ENCODE results near the gene C1QA.

The C1QA gene

DNA sequence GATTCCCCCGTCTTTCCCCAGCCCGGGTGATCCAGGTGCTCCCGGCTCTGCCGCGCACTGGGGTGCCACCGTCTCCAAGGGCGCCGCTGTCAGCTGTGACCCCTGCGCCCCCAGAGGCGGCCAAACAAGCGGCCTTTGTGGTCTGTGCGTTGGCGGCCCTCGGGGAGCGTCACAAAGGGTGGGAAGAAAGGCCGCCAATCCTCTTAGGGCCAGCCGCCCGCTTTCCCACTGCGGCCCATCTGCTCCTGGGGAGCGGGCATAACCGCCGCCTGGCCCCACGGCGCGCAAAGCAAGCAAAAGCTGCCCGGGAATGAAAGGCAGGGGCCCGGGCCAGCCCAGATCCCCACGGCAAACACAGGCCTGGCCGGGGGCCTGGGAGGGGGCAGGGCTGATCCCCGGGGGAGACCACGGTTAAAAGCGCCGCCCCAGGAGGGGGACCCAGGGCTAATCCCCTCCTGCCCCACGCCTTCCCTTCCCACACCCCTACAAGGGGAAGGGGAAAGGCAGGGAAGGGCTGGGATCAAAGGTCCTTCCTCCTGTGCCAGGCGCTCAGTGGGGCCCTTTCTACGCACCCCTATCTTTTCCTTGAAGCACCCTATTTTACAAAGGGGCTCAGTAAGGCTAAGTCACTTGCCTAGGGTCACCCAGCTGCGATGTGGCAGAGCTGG is 40.6 kb downstream of the C1QA start:
- FAIRE-seq (no peak), DNase-seq (ENCODE audit: insufficient read length, low spot score) (no peak)
- TF ChIP-seq POU2F2 (IDR thresholded peaks at IDR 0.05; ENCODE audit: low read depth, low read length) (no peak), SPI1 (IDR thresholded peaks at IDR 0.05; ENCODE audit: low read depth, low read length) (no peak), POLR2A (IDR thresholded peaks at IDR 0.05; ENCODE audit: low read depth, low read length) (no peak), POLR2AphosphoS5 (IDR thresholded peaks at IDR 0.05; ENCODE audit: low read depth, low read length) (no peak)

GRCh38 chr1:22677931-22678896 is 41.8 kb downstream of the C1QA start:
- FAIRE-seq (peak; percentile 74), DNase-seq (ENCODE audit: insufficient read length, low spot score) (no peak)
- no peak for TF ChIP-seq SPI1 (IDR thresholded peaks at IDR 0.05; ENCODE audit: low read depth, low read length)
- TF ChIP-seq POLR2A (IDR thresholded peaks at IDR 0.05; ENCODE audit: low read depth, low read length): no peak
- no peak for TF ChIP-seq POLR2AphosphoS5 (IDR thresholded peaks at IDR 0.05; ENCODE audit: low read depth, low read length)
- no peak for TF ChIP-seq PAX5 (IDR thresholded peaks at IDR 0.05; ENCODE audit: insufficient read depth, low read length, severe bottlenecking)
- TF ChIP-seq TAF1 (IDR thresholded peaks at IDR 0.05; ENCODE audit: low read depth, low read length): no peak
- no peak for TF ChIP-seq POU2F2 (IDR thresholded peaks at IDR 0.05; ENCODE audit: low read depth, low read length)

- no peak for FAIRE-seq
- TF ChIP-seq POLR2A (IDR thresholded peaks at IDR 0.05; ENCODE audit: low read depth, low read length) (no peak), TAF1 (IDR thresholded peaks at IDR 0.05; ENCODE audit: low read depth, low read length) (no peak), POLR2AphosphoS5 (IDR thresholded peaks at IDR 0.05; ENCODE audit: low read depth, low read length) (no peak), SPI1 (IDR thresholded peaks at IDR 0.05; ENCODE audit: low read depth, low read length) (no peak), POU2F2 (IDR thresholded peaks at IDR 0.05; ENCODE audit: low read depth, low read length) (no peak), PAX5 (IDR thresholded peaks at IDR 0.05; ENCODE audit: insufficient read depth, low read length, severe bottlenecking) (no peak)
- no peak for DNase-seq (ENCODE audit: insufficient read length, low spot score)
Observed at GRCh38 chr1:22680726-22681125, 44.3 kb downstream of the C1QA start.

DNA sequence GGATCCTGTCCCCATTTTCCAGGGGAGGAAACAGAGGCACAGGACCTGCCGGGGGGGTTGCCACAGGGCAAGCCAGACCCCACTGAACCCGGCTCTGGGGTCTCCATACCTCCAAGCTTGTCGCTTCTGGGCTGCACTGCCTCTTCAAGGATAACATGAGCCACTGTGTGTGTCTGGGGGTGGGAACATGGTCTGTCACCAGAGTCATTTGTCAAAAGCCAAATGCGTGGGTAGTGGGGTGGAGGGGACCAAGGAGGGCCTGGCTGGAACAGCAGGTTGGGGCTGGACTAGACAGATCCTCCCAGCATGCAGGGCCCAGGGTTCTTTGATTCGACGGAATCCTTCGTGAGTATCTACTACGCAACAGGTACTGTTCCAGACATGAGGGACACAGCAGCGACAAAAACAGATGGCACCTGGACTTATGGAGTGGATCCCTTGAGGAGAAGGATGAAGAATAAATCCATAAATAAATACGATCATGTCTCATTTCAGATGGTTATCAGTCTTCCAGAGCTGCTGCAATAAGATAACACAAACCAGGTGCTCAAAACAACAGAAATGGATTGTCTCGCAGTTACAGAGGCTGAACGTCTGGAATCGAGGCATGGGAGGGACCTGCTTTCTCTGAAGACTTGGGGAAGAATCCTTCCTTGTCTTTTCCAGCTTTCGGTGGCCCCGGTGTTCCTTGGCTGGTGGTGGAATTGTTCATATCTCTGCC is 45.3 kb downstream of the C1QA start:
- no peak for TF ChIP-seq POLR2A (IDR thresholded peaks at IDR 0.05; ENCODE audit: low read depth, low read length)
- TF ChIP-seq SPI1 (IDR thresholded peaks at IDR 0.05; ENCODE audit: low read depth, low read length): no peak
- no peak for TF ChIP-seq POU2F2 (IDR thresholded peaks at IDR 0.05; ENCODE audit: low read depth, low read length)
- no peak for TF ChIP-seq POLR2AphosphoS5 (IDR thresholded peaks at IDR 0.05; ENCODE audit: low read depth, low read length)
- no peak for FAIRE-seq

GRCh38 chr1:22683547-22683946 is 47.1 kb downstream of the C1QA start:
- no peak for DNase-seq (ENCODE audit: insufficient read length, low spot score)
- FAIRE-seq: no peak
- TF ChIP-seq POLR2A (IDR thresholded peaks at IDR 0.05; ENCODE audit: low read depth, low read length) (no peak), POLR2AphosphoS5 (IDR thresholded peaks at IDR 0.05; ENCODE audit: low read depth, low read length) (no peak), POU2F2 (IDR thresholded peaks at IDR 0.05; ENCODE audit: low read depth, low read length) (no peak), PAX5 (IDR thresholded peaks at IDR 0.05; ENCODE audit: insufficient read depth, low read length, severe bottlenecking) (no peak), SPI1 (IDR thresholded peaks at IDR 0.05; ENCODE audit: low read depth, low read length) (no peak), TAF1 (IDR thresholded peaks at IDR 0.05; ENCODE audit: low read depth, low read length) (no peak)

More for the DNA sequence above, 45.3 kb downstream of the C1QA start:
- no peak for DNase-seq (ENCODE audit: insufficient read length, low spot score)

DNA sequence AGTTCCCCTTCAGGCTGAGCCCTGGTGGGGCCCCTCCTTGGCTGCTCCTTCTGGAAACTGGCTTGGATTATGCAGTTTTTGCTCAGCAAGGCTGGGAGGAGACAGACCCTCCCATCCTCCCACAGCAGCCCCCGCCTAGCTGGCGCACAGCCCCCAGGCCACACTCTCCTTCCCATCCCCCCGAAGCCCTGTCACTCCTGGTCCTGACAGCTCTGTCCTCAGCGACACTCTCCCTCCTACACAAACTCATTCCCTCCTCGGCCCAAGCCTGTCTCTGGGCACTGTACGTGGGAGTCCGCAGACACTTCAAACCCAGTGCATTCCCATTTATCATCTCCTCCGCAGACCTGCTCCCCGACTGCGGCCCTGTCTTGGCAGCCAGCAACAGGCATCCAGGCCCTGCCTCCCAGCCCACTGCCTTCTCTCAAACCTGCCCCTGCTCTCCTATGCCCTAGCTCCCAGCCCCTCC is 49.2 kb downstream of the C1QA start:
- no peak for FAIRE-seq
- TF ChIP-seq POLR2A (IDR thresholded peaks at IDR 0.05; ENCODE audit: low read depth, low read length): no peak
- TF ChIP-seq POLR2AphosphoS5 (IDR thresholded peaks at IDR 0.05; ENCODE audit: low read depth, low read length): no peak
- TF ChIP-seq POU2F2 (IDR thresholded peaks at IDR 0.05; ENCODE audit: low read depth, low read length): no peak
- TF ChIP-seq PAX5 (IDR thresholded peaks at IDR 0.05; ENCODE audit: insufficient read depth, low read length, severe bottlenecking): no peak
- TF ChIP-seq TAF1 (IDR thresholded peaks at IDR 0.05; ENCODE audit: low read depth, low read length): no peak
- TF ChIP-seq SPI1 (IDR thresholded peaks at IDR 0.05; ENCODE audit: low read depth, low read length): no peak
- DNase-seq (ENCODE audit: insufficient read length, low spot score): no peak

DNA sequence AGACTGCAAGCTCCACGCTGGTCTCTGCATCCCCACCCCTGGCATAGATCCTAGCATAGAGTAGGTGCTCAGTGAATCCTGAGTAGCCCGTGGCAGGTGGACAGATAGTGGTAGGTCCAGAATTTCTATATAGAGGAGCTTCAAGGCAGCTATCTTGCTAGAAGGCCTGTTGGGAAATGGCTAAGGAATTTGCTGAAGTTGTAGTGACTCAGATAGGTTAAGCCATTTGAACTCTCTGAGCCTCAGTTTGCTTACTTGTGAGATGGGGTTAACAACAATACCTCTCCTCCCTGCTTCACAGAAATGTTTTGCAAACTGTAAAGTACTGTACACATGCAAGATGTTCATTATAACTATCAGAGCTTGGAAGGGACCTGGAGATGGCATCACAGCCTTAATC is 50.8 kb downstream of the C1QA start:
- no peak for FAIRE-seq
- no peak for DNase-seq (ENCODE audit: insufficient read length, low spot score)
- TF ChIP-seq POLR2AphosphoS5 (IDR thresholded peaks at IDR 0.05; ENCODE audit: low read depth, low read length) (no peak), PAX5 (IDR thresholded peaks at IDR 0.05; ENCODE audit: insufficient read depth, low read length, severe bottlenecking) (no peak), TAF1 (IDR thresholded peaks at IDR 0.05; ENCODE audit: low read depth, low read length) (no peak), POLR2A (IDR thresholded peaks at IDR 0.05; ENCODE audit: low read depth, low read length) (no peak), SPI1 (IDR thresholded peaks at IDR 0.05; ENCODE audit: low read depth, low read length) (no peak), POU2F2 (IDR thresholded peaks at IDR 0.05; ENCODE audit: low read depth, low read length) (no peak)

DNA sequence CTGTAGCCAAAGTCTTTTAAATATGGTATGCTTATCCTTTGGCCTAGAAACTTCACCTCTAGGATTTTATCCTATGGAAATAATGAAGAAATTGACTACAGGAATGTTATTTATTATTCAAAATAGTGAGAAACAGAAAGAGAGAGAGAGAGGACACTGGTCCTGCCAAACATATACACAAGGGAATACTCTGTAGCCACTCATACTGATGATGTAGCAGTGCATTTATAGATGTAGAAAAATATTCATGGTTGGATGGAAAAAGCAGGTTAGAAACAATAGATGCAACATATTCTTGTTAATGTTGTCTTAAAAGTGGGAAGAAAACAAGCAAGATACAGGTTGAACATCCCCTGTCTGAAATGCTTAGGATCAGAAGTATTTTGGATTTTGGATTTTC is 52.0 kb downstream of the C1QA start:
- FAIRE-seq: no peak
- DNase-seq (ENCODE audit: insufficient read length, low spot score): no peak
- TF ChIP-seq POLR2AphosphoS5 (IDR thresholded peaks at IDR 0.05; ENCODE audit: low read depth, low read length) (no peak), POU2F2 (IDR thresholded peaks at IDR 0.05; ENCODE audit: low read depth, low read length) (no peak), POLR2A (IDR thresholded peaks at IDR 0.05; ENCODE audit: low read depth, low read length) (no peak), SPI1 (IDR thresholded peaks at IDR 0.05; ENCODE audit: low read depth, low read length) (no peak), PAX5 (IDR thresholded peaks at IDR 0.05; ENCODE audit: insufficient read depth, low read length, severe bottlenecking) (no peak), TAF1 (IDR thresholded peaks at IDR 0.05; ENCODE audit: low read depth, low read length) (no peak)

Data from GM12891 (cell line).